Heart left ventricle (tissue), 16 donors: ENCODE measurements around the gene NOP53. TPM values are rescaled to one million over a fixed set of nuclear protein-coding genes. Genes with fewer than 3 reads are reported as not detected.
"Not testable (repeated sequence)": the region's sequence is repeated elsewhere in the genome, so short reads cannot be mapped to it uniquely, and the experiment has no call there.

Experiments
- ATAC-seq, 4 donors: fragments of 200-7000 bp; cut with Tn5 transposase; one replicate each; pipeline ENCODE4 v1.9.1; 2020 to 2022; ENCODE audit warnings: moderate library complexity in 4 of 4, mild to moderate bottlenecking in 3 of 4, moderate number of reproducible peaks in 1 of 4
- DNase-seq, 5 donors: peaks; one replicate each; pipeline ENCODE4 v3.0.0-alpha.2; 2020
- H3K27ac ChIP-seq, 12 donors: fragments of 200-600 bp; sonication (generic) in 4 of 12; one replicate each; pipeline versions ENCODE4 v1.5.0 to v1.8.0; 2016 to 2022; ENCODE audit warnings: mild to moderate bottlenecking in 2 of 12
- H3K27me3 ChIP-seq, 9 donors: fragments of 200-600 bp; sonication (generic) in 2 of 9; one replicate each; pipeline versions ENCODE4 v1.5.1 to v1.8.0; 2016 to 2022; ENCODE audit warnings: mild to moderate bottlenecking in 3 of 9
- H3K36me3 ChIP-seq, 9 donors: fragments of 200-600 bp; sonication (generic) in 2 of 9; one replicate each; pipeline versions ENCODE4 v1.5.0 to v1.8.0; 2018 to 2022; ENCODE audit warnings: mild to moderate bottlenecking in 2 of 9
- H3K4me1 ChIP-seq, 12 donors: fragments of 200-600 bp; sonication (generic) in 4 of 12; one replicate each; pipeline versions ENCODE4 v1.5.0 to v1.8.0; 2016 to 2022; ENCODE audit warnings: mild to moderate bottlenecking in 3 of 12
- H3K4me3 ChIP-seq, 12 donors: fragments of 200-600 bp; sonication (generic) in 4 of 12; one replicate each; pipeline versions ENCODE4 v1.5.0 to v1.8.0; 2017 to 2022; ENCODE audit warnings: mild to moderate bottlenecking in 9 of 12, moderate library complexity in 4 of 12
- H3K9me3 ChIP-seq, 12 donors: fragments of 200-600 bp; sonication (generic) in 4 of 12; one replicate each; pipeline versions ENCODE4 v1.5.0 to v1.8.0; 2016 to 2022; ENCODE audit warnings: mild to moderate bottlenecking in 1 of 12
- POLR2A ChIP-seq, 2 donors: fragments of 450-650 bp; IDR thresholded peaks; one replicate each; pipeline ENCODE4 v1.6.1; 2017; ENCODE audit warnings: antibody characterized with exemption in 2 of 2, mild to moderate bottlenecking in 2 of 2, moderate library complexity in 2 of 2
- WGBS, 4 donors: extraction: QIAGEN DNeasy Blood & Tissue Kit in 2 of 4; methylation state at CpG; one replicate each; pipeline versions ENCODE4 v1.1.5 to v1.1.7; 2013 to 2018; 5-methylcytosine and 5-hydroxymethylcytosine counted together
- intact Hi-C, 10 donors: fragments of 100-400 bp; cut with DNase I; formaldehyde crosslinking; loops; one replicate each; pipeline versions ENCODE4 v1.11.1 to v1.14.2; 2022
- polyA plus RNA-seq, 2 donors: library from polyadenylated mRNA; stranded (reverse); fragments of 200-250 nt; gene quantifications; one replicate each; pipeline ENCODE4 v1.2.3, GENCODE V29; 2013
- total RNA-seq, 9 donors: library from RNA; depleted of rRNA in 2 of 9; stranded (reverse); fragments of >200 nt in 2 of 9; fragmentation: NEBNext Ultra II Directional in 3 of 9; extraction: Animal tissue kit (Norgen Biotek cat#: 25700) in 3 of 9; gene quantifications; one replicate each; pipeline versions ENCODE4 v1.1.0 to v1.2.4, GENCODE V29; 2016 to 2023
- TF ChIP-seq, protein P1 (sequence below), 12 donors: fragments of 200-600 bp; sonication (generic) in 4 of 12; IDR thresholded peaks; one replicate each; pipeline versions ENCODE4 v1.5.0 to v1.8.0; 2018 to 2022; ENCODE audit warnings: antibody characterized with exemption in 12 of 12, mild to moderate bottlenecking in 5 of 12
- donor health status: ischemic (EF 13 %, LVEDD 7.1; RV severe dilation, severe dysfunction).
- donor health status: healthy with polysubstance abuse.
- donor health status: DM: no; HTN: yes; CAD: no.
- donor health status: DM: no; HTN: no; CAD: no.
- donor health status: ischemic (EF 25% LVEDD 6.9; RV normal size, moderate dysfunction).
- donor health status: ischemic (EF 25% LVEDD 5.7; RV mildly dilated, moderate dysfunction).
- donor health status: healthy.
- donor health status: DM: yes; HTN: yes; CAD: no.
- donor health status: ischemic (EF 35%, LVEDD 5.7; RV mildly dilated, moderate dysfunction).
- donor health status: nonischemic (EF 11% LVEDD 7.7; RV severe dilation, severe dysfunction).
- donor health status: DM: yes; HTN: yes; CAD: no.
- donor health status: PGD.
- donor health status: ischemic (EF 29% LVEDD 5.4; RV normal size, mild dysfunction).
- donor health status: nonischemic (EF 23%, LVEDD 6.1; RV moderate dilation, normal function).

The NOP53 gene
- total and polyA plus RNA-seq, 11 donors: 132 to 259 (median 172) TPM

DNA sequence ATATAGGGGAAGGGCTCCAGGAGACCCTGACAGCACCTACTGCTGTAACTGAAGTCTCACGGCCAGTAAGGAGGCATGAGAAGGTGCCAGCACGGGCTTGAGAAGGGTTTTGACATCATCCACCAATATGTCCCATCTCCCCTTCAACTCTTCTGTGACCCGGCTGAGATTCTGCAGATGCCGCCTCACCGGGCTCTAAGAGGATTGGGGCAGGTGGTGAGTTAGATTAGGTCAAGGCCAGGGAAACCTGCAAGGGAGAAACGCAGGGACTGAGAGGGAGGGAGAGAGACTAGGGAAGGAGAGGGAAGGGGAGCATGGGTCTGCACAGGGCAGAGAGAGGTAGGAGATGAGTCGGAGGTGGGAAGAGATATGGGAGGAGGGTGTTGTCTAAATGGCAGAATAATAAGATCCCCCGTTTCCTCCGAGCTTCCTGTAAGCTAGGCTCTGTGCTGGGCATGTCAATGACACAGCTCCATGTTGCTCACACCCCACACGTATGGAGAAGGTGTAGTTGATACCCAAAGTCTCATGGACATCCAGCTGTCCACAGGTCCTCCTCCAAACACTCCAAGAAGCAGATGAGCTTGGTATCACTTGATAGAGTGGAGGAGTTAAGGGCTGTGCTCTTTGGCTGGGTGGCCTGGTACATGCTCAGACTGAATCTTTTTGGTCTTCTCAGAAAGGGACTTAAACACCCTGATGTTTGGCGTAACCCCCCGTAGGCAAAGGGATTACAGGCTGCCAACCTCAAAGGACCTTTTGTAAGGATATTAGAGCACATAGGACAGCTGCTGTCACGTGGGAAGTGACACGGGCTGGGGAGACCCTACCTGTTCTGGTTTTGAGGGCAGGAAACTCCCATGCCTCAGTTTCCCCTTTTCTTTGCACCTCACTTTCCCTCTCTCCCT lies 52.9 kb downstream of the NOP53 start:
- peaks cover 0 to 8% (median 0%) of the 10 kb centered on the region in 12 donors for H3K9me3 ChIP-seq
- WGBS, 4 donors: 53 to 62% (median 55%) methylated on average over 14 of the region's 14 CpGs
- H3K36me3 ChIP-seq: no peaks in the 10 kb centered on the region
- H3K27ac ChIP-seq: no peak overlapping the region
- intact Hi-C loops: no loop called here
- H3K27me3 ChIP-seq: peaks cover 0 to 4% (median 0%) of the 10 kb centered on the region in 9 donors
- DNase-seq: no peak
- H3K4me1 ChIP-seq: no peaks in the 10 kb centered on the region
- no peak overlapping the region for H3K4me3 ChIP-seq
- TF ChIP-seq, protein P1, sequence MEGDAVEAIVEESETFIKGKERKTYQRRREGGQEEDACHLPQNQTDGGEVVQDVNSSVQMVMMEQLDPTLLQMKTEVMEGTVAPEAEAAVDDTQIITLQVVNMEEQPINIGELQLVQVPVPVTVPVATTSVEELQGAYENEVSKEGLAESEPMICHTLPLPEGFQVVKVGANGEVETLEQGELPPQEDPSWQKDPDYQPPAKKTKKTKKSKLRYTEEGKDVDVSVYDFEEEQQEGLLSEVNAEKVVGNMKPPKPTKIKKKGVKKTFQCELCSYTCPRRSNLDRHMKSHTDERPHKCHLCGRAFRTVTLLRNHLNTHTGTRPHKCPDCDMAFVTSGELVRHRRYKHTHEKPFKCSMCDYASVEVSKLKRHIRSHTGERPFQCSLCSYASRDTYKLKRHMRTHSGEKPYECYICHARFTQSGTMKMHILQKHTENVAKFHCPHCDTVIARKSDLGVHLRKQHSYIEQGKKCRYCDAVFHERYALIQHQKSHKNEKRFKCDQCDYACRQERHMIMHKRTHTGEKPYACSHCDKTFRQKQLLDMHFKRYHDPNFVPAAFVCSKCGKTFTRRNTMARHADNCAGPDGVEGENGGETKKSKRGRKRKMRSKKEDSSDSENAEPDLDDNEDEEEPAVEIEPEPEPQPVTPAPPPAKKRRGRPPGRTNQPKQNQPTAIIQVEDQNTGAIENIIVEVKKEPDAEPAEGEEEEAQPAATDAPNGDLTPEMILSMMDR (IDR thresholded peaks at IDR 0.05): no peak
- no peak for TF ChIP-seq POLR2A (IDR thresholded peaks at IDR 0.05)
- no peak for ATAC-seq

DNA sequence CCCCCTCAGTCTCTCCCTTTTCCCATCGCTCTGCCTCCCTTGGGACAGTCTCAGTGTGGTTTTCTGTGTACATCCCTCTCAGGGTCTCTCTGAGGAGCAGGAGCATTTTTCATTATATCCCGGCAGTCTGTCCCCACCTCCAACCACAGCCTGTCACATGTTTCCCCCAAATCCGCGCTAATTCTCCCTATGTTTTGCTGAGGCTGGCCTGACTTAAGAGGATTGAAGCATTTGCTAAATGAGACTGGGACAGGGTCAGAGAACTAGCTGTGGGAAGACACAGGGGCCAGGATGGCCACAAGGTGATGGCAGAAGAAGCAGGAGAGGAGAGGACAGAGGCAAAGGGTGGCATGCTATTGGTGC lies 53.5 kb downstream of the NOP53 start:
- Histone ChIP-seq H3K27ac (no peak overlapping the region), H3K4me3 (no peak overlapping the region), H3K36me3 (no peaks in the 10 kb centered on the region), H3K4me1 (no peaks in the 10 kb centered on the region), H3K27me3 (peaks cover 0 to 4% (median 0%) of the 10 kb centered on the region in 9 donors), H3K9me3 (peaks cover 0 to 8% (median 0%) of the 10 kb centered on the region in 12 donors)
- ATAC-seq: no peak
- intact Hi-C loops: no loop called here
- no peak for DNase-seq
- WGBS, 4 donors: 82 to 85% (median 84%) methylated on average over 4 of the region's 4 CpGs
- no peak for TF ChIP-seq POLR2A (IDR thresholded peaks at IDR 0.05)
- TF ChIP-seq, protein P1 (IDR thresholded peaks at IDR 0.05): no peak

DNA sequence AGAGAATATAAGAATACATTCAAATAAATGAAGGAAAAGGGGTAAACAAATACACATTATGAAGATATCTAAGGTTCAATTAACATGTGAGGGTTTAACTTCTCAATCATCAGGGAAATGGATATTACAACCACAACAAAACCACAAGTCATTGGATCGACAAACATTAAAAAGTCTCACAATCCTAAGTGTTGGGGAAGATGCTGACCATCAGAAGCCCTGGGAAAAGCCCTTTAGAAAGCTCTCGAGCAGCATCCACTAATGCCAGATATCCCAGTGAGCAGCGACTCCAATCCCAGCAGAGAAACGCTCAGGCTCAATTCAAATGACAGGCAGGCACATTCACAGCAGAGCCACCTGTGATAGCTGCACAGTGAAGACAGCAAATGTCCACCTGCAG lies 55.9 kb downstream of the NOP53 start:
- DNase-seq (no peak), ATAC-seq (no peak)
- 90 to 95% (median 94%) methylated on average over 4 of the region's 4 CpGs for WGBS, 4 donors
- Histone ChIP-seq H3K27me3 (peaks cover 0 to 4% (median 0%) of the 10 kb centered on the region in 9 donors), H3K9me3 (peaks cover 0 to 8% (median 0%) of the 10 kb centered on the region in 12 donors), H3K27ac (no peak overlapping the region), H3K4me3 (no peak overlapping the region), H3K4me1 (no peaks in the 10 kb centered on the region), H3K36me3 (no peaks in the 10 kb centered on the region)
- intact Hi-C loops: no loop called here
- TF ChIP-seq, protein P1 (IDR thresholded peaks at IDR 0.05): no peak
- TF ChIP-seq POLR2A (IDR thresholded peaks at IDR 0.05): no peak

DNA sequence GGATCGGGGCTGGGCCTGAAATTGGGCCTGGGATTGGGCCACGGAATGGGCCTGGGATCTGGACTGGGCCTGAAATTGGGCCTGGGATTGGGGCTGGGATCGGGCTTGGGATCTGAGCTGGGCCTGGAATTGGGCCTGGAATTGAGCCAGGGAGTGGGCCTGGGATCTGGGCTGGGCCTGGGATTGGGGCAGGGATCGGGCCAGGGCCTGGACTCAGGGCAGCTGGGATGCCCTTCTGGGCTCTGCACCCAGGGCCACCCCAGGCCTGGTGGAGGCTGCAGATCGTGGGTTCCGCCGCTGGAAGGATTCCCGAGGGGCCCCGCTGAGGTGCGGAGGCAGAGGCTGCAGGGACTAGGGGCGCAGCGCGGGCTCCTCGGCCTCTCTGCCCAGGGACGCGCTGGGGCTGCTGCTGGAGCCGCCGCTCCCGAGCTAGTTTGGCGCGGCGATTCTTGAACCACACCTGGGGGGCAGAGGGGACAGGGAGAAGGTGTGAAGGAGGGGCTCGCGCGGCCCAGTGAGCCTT lies 57.2 kb downstream of the NOP53 start:
- Histone ChIP-seq H3K36me3 (no peaks in the 10 kb centered on the region), H3K27me3 (peaks cover 0 to 4% (median 0%) of the 10 kb centered on the region in 9 donors), H3K27ac (no peak overlapping the region), H3K9me3 (peaks cover 0 to 8% (median 0%) of the 10 kb centered on the region in 12 donors), H3K4me1 (no peaks in the 10 kb centered on the region), H3K4me3 (no peak overlapping the region)
- intact Hi-C loops: no loop called here
- no peak for DNase-seq
- ATAC-seq: no peak
- TF ChIP-seq, protein P1 (IDR thresholded peaks at IDR 0.05): no peak
- TF ChIP-seq POLR2A (IDR thresholded peaks at IDR 0.05): no peak
- WGBS, 4 donors: 81 to 93% (median 87%) methylated on average over 21 to 24 of the region's 25 CpGs

DNA sequence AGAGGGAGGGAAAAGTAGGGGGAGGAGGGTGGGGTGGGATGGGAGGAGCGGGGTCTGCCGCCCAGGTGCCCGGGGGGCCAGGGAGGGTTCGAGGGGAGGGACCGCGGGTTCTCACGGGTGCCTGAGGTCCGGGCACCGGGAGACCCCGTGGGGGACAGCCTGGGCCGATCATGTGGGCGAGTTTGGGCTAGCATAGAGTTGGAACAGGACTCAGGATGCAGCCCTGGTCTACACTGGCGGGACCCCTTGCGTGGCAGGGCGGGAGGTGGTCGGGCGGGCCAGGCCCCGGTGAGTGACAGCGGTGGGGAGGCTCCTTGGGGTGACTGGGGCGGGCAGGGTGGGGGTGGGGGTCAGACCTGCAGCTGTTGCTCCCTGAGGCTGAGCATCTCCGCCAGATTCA lies 57.8 kb downstream of the NOP53 start:
- H3K4me1 ChIP-seq, H3K27ac ChIP-seq, H3K4me3 ChIP-seq, H3K9me3 ChIP-seq, H3K36me3 ChIP-seq, ATAC-seq, H3K27me3 ChIP-seq, DNase-seq, intact Hi-C loops: not testable (repeated sequence)
- 70 to 87% (median 76%) methylated on average over 7 to 21 of the region's 21 CpGs for WGBS, 4 donors

DNA sequence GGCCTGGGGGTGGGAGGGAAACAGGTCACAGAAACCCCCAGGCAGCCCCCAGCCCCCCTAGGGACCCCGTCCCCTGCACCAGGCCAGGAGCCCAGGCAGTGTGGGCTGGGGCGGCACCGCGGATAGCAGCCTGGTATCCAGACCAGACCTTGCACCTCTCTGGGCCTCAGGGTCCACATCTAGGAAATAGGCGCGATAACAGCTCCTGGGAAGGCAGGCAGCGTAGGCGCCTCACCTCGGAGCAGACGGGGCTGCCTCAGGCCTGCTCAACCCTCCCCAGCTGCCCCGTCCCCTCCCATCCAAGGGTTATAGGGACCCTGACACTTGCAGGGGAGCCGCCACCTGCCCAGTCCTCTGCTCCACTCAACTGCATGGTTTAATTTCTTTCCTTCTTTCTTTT lies 58.3 kb downstream of the NOP53 start:
- ATAC-seq, intact Hi-C loops, H3K27me3 ChIP-seq, H3K4me3 ChIP-seq, H3K36me3 ChIP-seq, DNase-seq, H3K27ac ChIP-seq, H3K4me1 ChIP-seq, H3K9me3 ChIP-seq: not testable (repeated sequence)
- 83 to 88% methylated on average over 11 to 12 of the region's 12 CpGs; no CpG with 5 or more reads in 2 of the 4 donors for whole genome bisulfite sequencing, 4 donors

DNA sequence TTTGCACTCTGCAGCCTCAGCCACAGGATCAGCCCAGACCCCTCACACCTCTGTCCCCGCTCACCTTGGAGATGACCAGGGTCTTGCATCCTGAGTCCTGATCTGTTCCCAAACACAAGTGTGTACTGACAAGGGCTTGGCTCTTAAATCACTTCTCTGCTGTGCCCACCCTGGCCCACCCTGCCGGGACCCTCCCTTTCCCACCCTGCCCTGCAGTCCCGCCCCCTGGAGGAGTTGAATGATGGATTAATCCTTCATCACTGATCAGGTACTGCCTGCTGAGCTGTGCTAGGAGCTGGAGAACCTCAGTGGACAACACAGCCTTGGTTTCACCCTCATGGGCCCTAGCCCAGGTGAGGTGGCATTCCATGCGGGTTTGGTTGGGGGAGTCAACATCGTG lies 59.1 kb downstream of the NOP53 start, which contains the start of gene TPRX1:
Gene TPRX1, minus strand, starts transcription at position 101 of the 400 bp plus-strand sequence. Its CDS starts 12 bp downstream, at position 89.
- intact Hi-C loops, H3K27me3 ChIP-seq, H3K9me3 ChIP-seq, H3K4me1 ChIP-seq, H3K36me3 ChIP-seq, H3K4me3 ChIP-seq, H3K27ac ChIP-seq, DNase-seq: not testable (repeated sequence)
- 83 to 88% (median 86%) methylated on average over 5 of the region's 5 CpGs for WGBS, 4 donors
- peak in 1 of 4 donors; percentile 33 for ATAC-seq
